ENCODE data around the gene ZNF607.

The ZNF607 gene

GRCh38 chr19:37654629-37655300 lies 64.8 kb downstream of the ZNF607 start:
- FAIRE-seq (no peak), DNase-seq (ENCODE audit: insufficient read length, low spot score) (no peak)
- no peak for TF ChIP-seq CTCF (IDR thresholded peaks at IDR 0.05; ENCODE audit: insufficient read depth, missing control alignments)

DNA sequence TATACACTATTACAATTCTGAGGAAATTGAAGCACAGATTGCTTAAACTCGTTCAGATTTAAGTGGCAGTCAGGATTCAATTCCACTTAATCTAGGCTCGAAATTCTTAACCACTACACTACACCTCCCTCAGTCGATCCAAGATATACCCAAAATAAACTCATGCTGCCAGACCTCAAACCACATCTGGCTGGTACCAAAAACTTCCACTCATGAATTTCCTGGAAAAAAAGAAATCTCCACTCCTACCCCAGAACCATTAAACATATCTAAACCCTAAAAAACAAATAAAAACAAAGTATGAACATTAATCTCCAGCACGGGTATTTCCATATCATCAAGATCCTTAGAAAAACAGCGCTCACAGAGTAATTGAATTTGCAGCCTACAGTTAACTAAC lies 65.4 kb downstream of the ZNF607 start:
- no peak for FAIRE-seq
- no peak for TF ChIP-seq CTCF (IDR thresholded peaks at IDR 0.05; ENCODE audit: insufficient read depth, missing control alignments)
- DNase-seq (ENCODE audit: insufficient read length, low spot score), result no peak
